GM19467 (cell line): Measurements from ENCODE around the gene MYCBPAP.
A peak's percentile ranks its signal among the peaks of the same experiment; 100 is the strongest.

Experiments used
- ATAC-seq: cut with Tn5 transposase; IDR thresholded peaks from one replicate; pipeline ENCODE4 v1.9.1; 2021; ENCODE audit warnings: mild to moderate bottlenecking, moderate library complexity; ENCODE audit not compliant: unreplicated experiment

MYCBPAP gene

GRCh38 chr17:50550661-50551432 is 42.6 kb downstream of the MYCBPAP start:
- no peak for ATAC-seq

GRCh38 chr17:50551433-50551815 is 43.2 kb downstream of the MYCBPAP start:
- ATAC-seq, result no peak

GRCh38 chr17:50551884-50552283 is 43.6 kb downstream of the MYCBPAP start:
- ATAC-seq, result no peak

GRCh38 chr17:50554201-50554600 is 46.0 kb downstream of the MYCBPAP start:
- ATAC-seq, result no peak

- ATAC-seq, result no peak
Observed at GRCh38 chr17:50556803-50557202, 48.6 kb downstream of the MYCBPAP start.

- ATAC-seq, result no peak
Observed at GRCh38 chr17:50557630-50558029, 49.4 kb downstream of the MYCBPAP start.

- ATAC-seq, result no peak
Observed at GRCh38 chr17:50558091-50558490, 49.9 kb downstream of the MYCBPAP start.

- ATAC-seq, result no peak
Observed at GRCh38 chr17:50558581-50558940, 50.3 kb downstream of the MYCBPAP start.

- no peak for ATAC-seq
Observed at GRCh38 chr17:50558941-50559614, 50.8 kb downstream of the MYCBPAP start.

GRCh38 chr17:50559674-50560184 is 51.5 kb downstream of the MYCBPAP start:
- no peak for ATAC-seq

GRCh38 chr17:50560185-50560824 is 52.1 kb downstream of the MYCBPAP start, which contains the start of gene CACNA1G:
CACNA1G (plus strand) TSS chr17:50560715; CDS start chr17:50561460, 745 bp downstream.
- peak; percentile 92 for ATAC-seq

- peak; percentile 7 for ATAC-seq
Observed at GRCh38 chr17:50560931-50561745, 52.9 kb downstream of the MYCBPAP start.

GRCh38 chr17:50561746-50562141 is 53.5 kb downstream of the MYCBPAP start:
- ATAC-seq, result no peak

GRCh38 chr17:50562242-50563091 is 54.2 kb downstream of the MYCBPAP start:
- ATAC-seq, result no peak

- ATAC-seq, result no peak
Observed at GRCh38 chr17:50563092-50563511, 54.9 kb downstream of the MYCBPAP start.

- ATAC-seq, result no peak
Observed at GRCh38 chr17:50564916-50565315, 56.7 kb downstream of the MYCBPAP start.

GRCh38 chr17:50565402-50566350 is 57.4 kb downstream of the MYCBPAP start:
- ATAC-seq, result no peak

- ATAC-seq, result no peak
Observed at GRCh38 chr17:50566886-50567285, 58.6 kb downstream of the MYCBPAP start.

GRCh38 chr17:50568659-50569058 is 60.4 kb downstream of the MYCBPAP start:
- no peak for ATAC-seq
